ENCODE results near the gene KIAA1549. TPM values are rescaled to one million over a fixed set of nuclear protein-coding genes. Genes with fewer than 3 reads are reported as not detected.

The KIAA1549 gene
- total RNA-seq, 2 donors from 2014 or later: 18.7 to 19.3 TPM

GRCh38 chr7:138903186-138903820 lies 77.9 kb downstream of the KIAA1549 start:
- 96 to 97% methylated on average over 5 to 10 of the region's 10 CpGs for WGBS, 2 experiments (ENCODE audit: insufficient coverage in 1 of 2, insufficient read length in 1 of 2)
- no peak for DNase-seq
- H3K4me3 ChIP-seq (ENCODE audit: low read length): no peak overlapping the region
- H3K27me3 ChIP-seq (ENCODE audit: control insufficient read depth, insufficient read depth, low read length, poor library complexity, severe bottlenecking): no peaks in the 10 kb centered on the region
- H3K27ac ChIP-seq (ENCODE audit: low read depth, low read length): no peak overlapping the region
- no peaks in the 10 kb centered on the region for H3K9me3 ChIP-seq (ENCODE audit: control insufficient read depth, low read length)
- peaks cover 15% of the 10 kb centered on the region for H3K4me1 Mint-ChIP-seq
- TF ChIP-seq CTCF (conservative IDR thresholded peaks at IDR 0.05): no peak
- peaks cover 4% of the 10 kb centered on the region for H3K4me1 ChIP-seq (ENCODE audit: control insufficient read depth, insufficient read depth, low read length)
- H3K27me3 Mint-ChIP-seq (ENCODE audit: insufficient read depth): no peaks in the 10 kb centered on the region
- no peak overlapping the region for H3K4me3 Mint-ChIP-seq
- no peaks in the 10 kb centered on the region for H3K9me3 Mint-ChIP-seq
- H3K27ac Mint-ChIP-seq: no peak overlapping the region
- peaks cover 44% of the 10 kb centered on the region for H3K36me3 Mint-ChIP-seq (ENCODE audit: low read depth)
- peaks cover 54% of the 10 kb centered on the region for H3K36me3 ChIP-seq (ENCODE audit: control insufficient read depth, insufficient read depth, low read length)
- no peak overlapping the region for H3K9ac ChIP-seq (ENCODE audit: extremely low read depth, low read length, poor library complexity, severe bottlenecking)

GRCh38 chr7:138902161-138902560 lies 79.0 kb downstream of the KIAA1549 start:
- Histone ChIP-seq H3K27me3 (ENCODE audit: control insufficient read depth, insufficient read depth, low read length, poor library complexity, severe bottlenecking) (no peaks in the 10 kb centered on the region), H3K9me3 (ENCODE audit: control insufficient read depth, low read length) (no peaks in the 10 kb centered on the region), H3K36me3 (ENCODE audit: control insufficient read depth, insufficient read depth, low read length) (peaks cover 57% of the 10 kb centered on the region), H3K9ac (ENCODE audit: extremely low read depth, low read length, poor library complexity, severe bottlenecking) (no peak overlapping the region), H3K4me1 (ENCODE audit: control insufficient read depth, insufficient read depth, low read length) (peaks cover 4% of the 10 kb centered on the region), H3K4me3 (ENCODE audit: low read length) (no peak overlapping the region), H3K27ac (ENCODE audit: low read depth, low read length) (no peak overlapping the region)
- DNase-seq: no peak
- TF ChIP-seq CTCF (conservative IDR thresholded peaks at IDR 0.05): no peak
- peaks cover 51% of the 10 kb centered on the region for H3K36me3 Mint-ChIP-seq (ENCODE audit: low read depth)
- WGBS, 2 experiments (ENCODE audit: insufficient coverage in 1 of 2, insufficient read length in 1 of 2): 95% methylated on average over 3 of the region's 3 CpGs; no CpG with 5 or more reads in 1 of the 2 experiments
- H3K9me3 Mint-ChIP-seq: no peaks in the 10 kb centered on the region
- H3K27ac Mint-ChIP-seq: no peak overlapping the region
- peaks cover 12% of the 10 kb centered on the region for H3K4me1 Mint-ChIP-seq
- no peaks in the 10 kb centered on the region for H3K27me3 Mint-ChIP-seq (ENCODE audit: insufficient read depth)
- H3K4me3 Mint-ChIP-seq: no peak overlapping the region

GRCh38 chr7:138900035-138900828 lies 81.0 kb downstream of the KIAA1549 start:
- 78 to 85% methylated on average over 8 to 12 of the region's 12 CpGs for WGBS, 2 experiments (ENCODE audit: insufficient coverage in 1 of 2, insufficient read length in 1 of 2)
- H3K27ac Mint-ChIP-seq: no peak overlapping the region
- Histone ChIP-seq H3K27ac (ENCODE audit: low read depth, low read length) (no peak overlapping the region), H3K27me3 (ENCODE audit: control insufficient read depth, insufficient read depth, low read length, poor library complexity, severe bottlenecking) (no peaks in the 10 kb centered on the region), H3K9me3 (ENCODE audit: control insufficient read depth, low read length) (no peaks in the 10 kb centered on the region), H3K36me3 (ENCODE audit: control insufficient read depth, insufficient read depth, low read length) (peaks cover 68% of the 10 kb centered on the region), H3K4me1 (ENCODE audit: control insufficient read depth, insufficient read depth, low read length) (peaks cover 4% of the 10 kb centered on the region), H3K9ac (ENCODE audit: extremely low read depth, low read length, poor library complexity, severe bottlenecking) (no peak overlapping the region), H3K4me3 (ENCODE audit: low read length) (no peak overlapping the region)
- H3K36me3 Mint-ChIP-seq (ENCODE audit: low read depth): peaks cover 56% of the 10 kb centered on the region
- no peaks in the 10 kb centered on the region for H3K27me3 Mint-ChIP-seq (ENCODE audit: insufficient read depth)
- TF ChIP-seq CTCF (conservative IDR thresholded peaks at IDR 0.05): no peak
- DNase-seq: no peak
- H3K4me1 Mint-ChIP-seq: peaks cover 12% of the 10 kb centered on the region
- H3K9me3 Mint-ChIP-seq: no peaks in the 10 kb centered on the region
- H3K4me3 Mint-ChIP-seq: no peak overlapping the region

All from endodermal cell (in vitro differentiated cells).